Measurements from ENCODE around the gene CLDND2.
A peak's percentile ranks its signal among the peaks of the same experiment; 100 is the strongest.
"Not testable (repeated sequence)": the region's sequence is repeated elsewhere in the genome, so short reads cannot be mapped to it uniquely, and the experiment has no call there.

Gene CLDND2, protein sequence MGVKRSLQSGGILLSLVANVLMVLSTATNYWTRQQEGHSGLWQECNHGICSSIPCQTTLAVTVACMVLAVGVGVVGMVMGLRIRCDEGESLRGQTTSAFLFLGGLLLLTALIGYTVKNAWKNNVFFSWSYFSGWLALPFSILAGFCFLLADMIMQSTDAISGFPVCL

DNA sequence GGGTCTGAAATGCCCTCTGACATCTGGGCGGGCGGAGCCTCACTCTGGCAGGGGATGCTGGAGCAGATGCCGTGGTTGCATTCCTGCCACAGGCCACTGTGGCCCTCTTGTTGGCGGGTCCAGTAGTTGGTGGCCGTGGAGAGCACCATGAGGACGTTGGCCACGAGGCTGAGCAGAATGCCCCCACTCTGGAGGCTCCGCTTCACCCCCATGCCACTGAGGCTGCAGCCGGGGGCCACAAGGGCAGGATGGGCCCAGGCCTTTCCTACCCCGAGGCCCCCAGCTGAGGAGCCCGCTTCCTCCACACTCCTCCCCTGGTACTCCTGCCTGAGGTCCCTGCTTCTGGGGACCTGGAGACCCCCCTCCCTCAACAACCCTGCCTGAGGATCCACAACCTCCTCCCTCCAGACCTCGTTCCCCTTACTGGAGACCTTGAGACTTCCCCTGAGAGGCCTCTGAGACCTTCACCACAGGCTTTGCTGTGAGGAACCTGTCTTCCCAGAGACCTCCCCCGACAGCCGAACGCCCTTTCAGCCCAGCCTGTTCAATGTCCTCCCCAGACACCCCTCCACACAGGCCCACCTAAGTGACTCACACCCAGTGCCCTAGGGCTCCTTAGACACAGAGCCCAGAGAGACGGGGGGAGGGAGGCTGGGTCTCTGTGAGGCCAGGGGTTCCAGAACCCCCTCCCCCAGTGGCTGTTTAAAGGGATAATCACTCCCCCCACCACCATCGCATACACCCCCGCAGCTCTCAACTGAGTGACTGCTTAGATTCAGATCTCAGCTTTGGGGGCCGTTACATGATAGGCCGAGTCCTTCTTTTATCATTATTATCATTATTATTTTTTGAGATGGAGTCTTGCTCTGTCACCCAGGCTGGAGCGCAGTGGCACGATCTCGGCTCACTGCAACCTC lies at the start of gene CLDND2:
CLDND2 (minus strand) TSS at position 638 of the 917 bp plus-strand sequence; CDS start at position 212, 426 bp downstream.
- DNase-seq (ENCODE audit: low spot score) = no peak

DNA sequence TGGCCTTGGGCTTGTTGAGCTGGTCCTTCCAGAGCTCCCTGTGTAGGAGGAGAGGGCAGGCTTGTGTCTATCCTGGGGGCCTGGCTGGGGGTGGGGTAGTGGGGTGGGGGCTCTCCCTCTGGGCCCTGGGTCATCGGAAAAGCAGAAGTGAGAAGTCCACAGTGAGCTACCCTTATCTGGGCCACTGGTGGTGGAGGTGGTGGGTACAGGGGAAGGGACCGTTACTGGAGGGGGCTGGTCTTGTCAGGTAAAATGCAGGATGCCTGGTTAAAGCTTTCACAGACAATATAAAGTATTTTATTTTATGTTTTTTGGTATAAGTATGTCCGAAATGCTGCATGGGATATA lies 49.0 kb upstream of the CLDND2 start:
- no peak for DNase-seq (ENCODE audit: low spot score)

DNA sequence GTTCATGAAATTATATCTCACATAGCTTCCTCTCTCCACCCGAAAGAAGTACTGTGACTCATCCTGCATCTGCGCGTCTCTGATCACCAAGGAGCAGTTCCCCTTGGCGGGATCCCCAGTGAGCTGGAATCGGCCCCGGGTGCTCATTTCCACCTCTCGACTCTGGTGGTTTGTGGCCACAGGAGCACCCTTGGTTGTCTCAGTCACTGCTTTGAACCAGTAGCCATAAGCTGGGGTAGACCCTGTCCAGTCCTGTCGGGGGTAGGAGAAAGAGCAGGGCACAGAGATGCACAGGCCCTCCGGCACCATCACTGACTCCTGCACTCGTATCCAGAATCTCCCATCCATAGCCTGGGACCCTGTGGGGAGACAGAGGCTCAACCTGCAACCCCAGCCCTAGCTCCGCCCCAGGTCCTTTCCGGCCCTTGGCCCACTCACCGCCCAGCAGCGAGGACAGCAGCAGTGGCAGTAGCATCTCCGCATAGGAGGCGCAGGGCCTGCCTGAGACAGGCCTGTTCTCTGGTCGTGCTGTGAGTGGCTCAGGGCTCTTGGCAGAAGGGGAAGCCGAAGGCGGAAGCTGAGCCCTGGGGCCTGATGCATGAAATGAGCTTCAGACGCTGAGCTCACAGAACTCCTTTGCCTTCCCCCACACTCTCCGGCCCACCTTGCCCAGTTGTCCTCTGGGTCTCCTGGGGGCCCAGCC lies 48.5 kb upstream of the CLDND2 start, which contains the start of gene SIGLEC10:
SIGLEC10 (minus strand) TSS at position 536 of the 703 bp plus-strand sequence; CDS start at position 475, 61 bp downstream.
- DNase-seq (ENCODE audit: low spot score) = no peak

DNA sequence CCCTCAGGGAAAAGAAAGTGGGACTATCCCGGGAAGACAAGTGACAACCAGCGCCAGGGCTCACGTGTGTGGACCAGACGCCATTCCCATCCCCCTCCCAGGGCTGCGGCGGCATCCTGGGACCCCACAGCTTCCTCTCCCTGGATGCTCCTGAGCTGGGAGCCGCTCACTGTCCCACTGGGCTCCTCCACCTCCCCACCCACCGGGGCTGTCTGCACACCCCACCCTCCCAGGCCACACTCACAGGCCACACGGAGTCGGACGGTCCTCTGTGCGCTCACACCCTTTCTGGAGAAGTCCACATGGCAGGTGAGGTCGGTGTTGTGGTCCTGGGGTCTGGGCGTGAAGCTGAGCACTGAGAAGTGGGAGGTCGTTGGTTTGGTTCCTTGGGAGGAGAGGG lies 47.6 kb upstream of the CLDND2 start:
- not testable (repeated sequence) for DNase-seq (ENCODE audit: low spot score)

DNA sequence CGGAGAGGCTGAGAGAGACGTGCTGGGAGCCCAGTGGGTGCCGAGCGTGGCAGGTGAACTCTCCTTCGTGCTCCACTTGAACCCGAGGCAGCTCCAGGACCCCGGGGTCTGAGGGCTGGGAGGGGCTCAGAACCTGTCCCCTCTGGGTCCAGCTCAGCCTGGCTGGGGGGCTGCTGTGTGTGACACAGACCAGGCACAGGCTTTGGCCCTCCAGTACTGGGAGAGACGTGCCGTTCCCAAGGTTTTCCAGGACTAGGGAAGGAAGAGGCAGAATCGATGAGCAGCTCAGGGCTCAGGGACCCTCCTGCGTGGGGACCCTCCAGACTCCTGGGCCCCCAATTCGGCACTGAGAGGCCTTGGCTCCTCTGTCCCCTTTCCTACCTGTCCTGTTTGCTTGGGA lies 46.4 kb upstream of the CLDND2 start:
- DNase-seq (ENCODE audit: low spot score) = no peak

DNA sequence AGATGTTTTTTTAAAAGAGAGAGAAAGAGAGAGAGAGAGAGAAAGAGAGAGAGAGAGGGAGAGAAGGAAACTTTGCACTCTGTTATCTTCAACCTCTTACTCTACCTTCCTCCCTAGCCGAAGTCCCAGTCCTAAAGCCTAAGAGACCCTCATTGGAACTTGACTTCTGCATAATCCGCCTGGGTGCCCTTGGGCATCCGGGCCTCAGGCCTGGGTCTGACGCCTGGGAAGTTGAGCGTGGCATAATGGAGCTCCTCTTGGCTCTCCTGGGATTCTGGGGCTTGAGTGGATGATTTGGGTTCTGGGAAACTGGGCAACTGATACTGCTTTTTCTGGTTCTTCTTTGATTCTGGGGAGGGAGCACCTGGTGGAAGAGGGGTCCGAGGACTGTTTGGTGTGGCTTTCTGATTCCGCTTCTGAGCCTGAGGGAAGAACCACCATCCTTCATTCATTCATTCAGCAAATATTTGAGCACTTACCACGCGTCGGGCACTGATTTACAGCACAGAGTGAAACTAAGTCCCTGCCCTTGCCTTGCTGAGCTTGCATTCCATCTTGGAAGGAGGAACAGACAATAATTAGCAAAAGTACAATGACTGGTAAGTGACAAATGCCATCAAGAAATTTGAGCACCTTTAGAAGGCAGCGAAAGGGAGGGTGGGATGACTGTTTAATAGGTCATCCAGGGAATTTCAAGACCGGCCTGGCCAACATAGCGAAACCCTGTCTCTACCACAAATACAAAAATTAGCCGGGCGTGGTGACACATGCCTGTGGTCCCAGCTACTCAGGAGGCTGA lies 42.3 kb upstream of the CLDND2 start:
- no peak for DNase-seq (ENCODE audit: low spot score)

DNA sequence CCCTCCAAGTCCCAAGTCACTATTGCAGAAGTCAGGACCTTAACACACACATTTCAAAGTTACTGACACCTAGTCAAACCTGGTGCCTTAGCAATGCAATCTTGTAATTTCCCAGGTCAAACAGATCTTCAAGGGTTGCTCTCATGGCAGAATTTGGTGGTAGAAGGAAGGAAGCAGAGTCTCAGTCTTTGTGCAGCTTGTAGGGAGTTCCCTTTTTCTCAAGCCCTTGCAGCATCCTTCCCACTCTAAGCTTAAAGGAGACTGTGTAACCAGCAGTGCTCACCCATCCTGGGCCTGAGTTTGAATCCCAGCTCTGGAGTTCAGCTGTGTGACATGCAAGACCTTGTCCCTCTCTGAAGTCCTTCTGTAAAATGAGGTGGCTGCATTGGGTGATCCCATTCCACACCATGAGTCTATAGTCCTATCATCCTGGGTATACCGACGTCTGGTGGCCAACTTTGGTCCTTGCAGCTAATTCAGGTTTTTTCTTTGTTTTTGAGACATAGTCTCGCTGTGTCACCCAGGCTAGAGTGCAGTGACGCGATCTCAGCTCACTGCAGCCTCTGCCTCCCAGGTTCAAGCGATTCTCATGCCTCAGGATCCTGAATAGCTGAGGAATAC lies 38.8 kb upstream of the CLDND2 start:
- DNase-seq (ENCODE audit: low spot score) = peak; percentile 67

DNA sequence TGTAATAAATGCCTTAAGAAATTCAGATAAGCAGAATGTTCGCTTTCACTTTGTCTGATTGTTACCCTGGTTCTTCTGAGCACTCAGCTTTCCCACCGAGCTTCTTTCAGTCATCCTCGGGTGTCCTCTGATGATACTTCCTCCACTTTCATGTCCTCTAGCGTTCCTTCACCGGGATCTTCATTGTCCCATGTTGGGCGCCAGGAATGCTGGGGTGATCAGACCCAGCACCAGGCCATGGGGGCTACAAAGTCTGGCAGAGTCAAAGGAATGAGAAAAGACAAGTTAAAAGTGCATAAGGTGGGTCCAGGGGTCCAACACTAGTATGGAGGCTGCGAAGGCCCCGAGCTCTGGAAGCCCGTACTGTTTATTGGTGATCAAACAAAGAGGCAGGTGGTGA lies 33.3 kb upstream of the CLDND2 start:
- DNase-seq (ENCODE audit: low spot score) = no peak

DNA sequence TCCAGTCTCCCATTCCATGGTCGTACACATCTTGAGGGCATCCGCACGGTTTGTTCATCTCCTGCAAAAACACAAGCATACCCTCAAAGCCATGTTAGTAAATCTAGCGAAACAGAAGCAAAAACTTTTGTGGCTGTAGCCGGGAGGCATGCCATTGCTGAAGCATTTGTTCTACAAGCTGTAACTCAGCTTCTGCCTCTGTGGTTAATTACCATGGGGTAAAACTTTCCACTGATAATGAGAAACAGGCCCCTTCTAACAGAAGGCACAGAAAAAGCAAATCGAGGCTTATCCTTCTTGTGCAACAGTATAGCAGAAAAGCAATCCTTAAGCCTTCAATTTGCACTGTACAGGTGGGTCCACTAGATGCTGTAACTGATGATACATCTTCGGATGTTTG lies 31.1 kb upstream of the CLDND2 start:
- DNase-seq (ENCODE audit: low spot score) = not testable (repeated sequence)

DNA sequence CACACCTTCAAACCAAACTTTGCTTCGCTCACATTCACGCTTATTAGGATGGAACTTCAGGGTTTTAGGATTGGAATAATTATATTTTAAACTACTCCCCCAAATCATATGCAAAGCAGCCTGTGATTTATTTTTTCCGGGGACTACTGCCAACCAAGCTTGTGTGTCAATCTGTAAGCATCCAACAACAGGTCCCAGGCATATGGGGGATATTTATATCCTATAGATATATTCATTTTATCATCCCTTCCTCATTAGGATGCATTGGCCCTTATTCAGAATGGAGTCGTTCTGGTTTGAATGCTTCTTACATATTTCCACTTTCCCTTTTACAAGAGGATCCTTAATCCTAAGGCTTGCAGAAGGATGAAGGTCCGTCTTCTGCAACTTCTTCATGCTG lies 30.4 kb upstream of the CLDND2 start:
- DNase-seq (ENCODE audit: low spot score) = no peak

DNA sequence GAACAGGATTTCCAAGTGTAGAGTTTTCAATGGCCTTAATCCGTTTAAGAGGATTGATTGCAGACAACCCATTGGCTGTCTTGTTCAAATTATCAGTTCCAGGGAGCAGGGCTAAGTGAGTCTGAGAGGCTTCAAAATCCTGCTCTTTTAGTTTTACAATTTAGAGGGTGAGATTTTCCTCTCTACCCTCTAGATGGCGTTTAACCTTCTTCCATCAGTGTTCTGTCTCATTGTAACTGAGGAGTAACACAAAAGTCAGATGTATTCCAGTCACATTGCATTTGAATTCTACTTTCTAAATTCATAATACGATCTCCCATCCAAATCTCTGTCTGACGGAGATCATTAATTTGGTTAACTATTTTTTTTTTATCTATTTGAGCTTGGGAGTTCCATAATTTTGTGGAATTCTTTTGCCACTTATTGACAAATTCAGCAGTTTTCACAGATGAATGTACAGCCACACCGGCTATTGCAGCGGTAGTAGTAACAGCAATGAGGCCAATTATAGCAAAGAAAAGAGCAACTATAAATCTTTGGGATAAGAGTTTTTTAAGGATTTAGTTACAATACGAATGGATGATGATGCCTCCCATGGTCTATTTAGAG lies 29.4 kb upstream of the CLDND2 start:
- no peak for DNase-seq (ENCODE audit: low spot score)

DNA sequence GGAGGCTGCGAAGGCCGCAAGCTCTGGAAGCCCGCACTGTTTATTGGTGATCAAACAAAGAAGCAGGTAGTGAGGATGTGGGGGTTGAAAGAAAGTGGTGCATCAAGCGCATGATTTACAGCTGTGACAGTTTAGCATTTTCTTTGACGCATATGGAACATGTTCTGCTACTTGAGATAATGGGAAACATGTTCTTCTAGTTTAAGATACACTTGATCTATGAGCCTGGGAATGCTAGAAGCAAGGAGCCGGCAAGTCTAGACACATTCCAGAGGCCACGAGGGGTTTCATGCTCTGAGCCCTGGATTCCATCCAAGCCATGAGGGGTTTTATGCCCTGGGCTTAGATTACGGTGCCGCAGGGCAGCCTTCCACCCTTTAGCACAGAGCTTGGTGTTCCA lies 28.6 kb upstream of the CLDND2 start:
- not testable (repeated sequence) for DNase-seq (ENCODE audit: low spot score)

DNA sequence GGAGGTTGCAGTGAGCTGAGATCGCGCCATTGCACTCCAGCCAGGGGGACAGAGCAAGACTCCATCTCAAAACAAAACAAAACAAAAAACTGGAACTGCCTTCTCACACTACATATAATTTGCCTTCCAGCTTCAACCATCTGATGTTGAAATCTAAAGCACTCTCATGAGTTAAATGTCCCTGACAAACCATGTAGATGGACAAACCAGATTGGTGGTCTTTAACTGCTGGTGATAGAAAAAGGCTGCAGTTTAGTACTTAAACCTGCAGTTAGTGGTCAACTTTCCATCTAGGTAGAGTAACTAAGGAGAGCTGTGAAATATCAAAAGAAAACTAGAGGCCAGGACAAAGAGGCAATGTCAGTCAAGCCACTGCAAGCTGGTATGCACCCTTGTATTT lies 27.4 kb upstream of the CLDND2 start:
- DNase-seq (ENCODE audit: low spot score) = no peak

DNA sequence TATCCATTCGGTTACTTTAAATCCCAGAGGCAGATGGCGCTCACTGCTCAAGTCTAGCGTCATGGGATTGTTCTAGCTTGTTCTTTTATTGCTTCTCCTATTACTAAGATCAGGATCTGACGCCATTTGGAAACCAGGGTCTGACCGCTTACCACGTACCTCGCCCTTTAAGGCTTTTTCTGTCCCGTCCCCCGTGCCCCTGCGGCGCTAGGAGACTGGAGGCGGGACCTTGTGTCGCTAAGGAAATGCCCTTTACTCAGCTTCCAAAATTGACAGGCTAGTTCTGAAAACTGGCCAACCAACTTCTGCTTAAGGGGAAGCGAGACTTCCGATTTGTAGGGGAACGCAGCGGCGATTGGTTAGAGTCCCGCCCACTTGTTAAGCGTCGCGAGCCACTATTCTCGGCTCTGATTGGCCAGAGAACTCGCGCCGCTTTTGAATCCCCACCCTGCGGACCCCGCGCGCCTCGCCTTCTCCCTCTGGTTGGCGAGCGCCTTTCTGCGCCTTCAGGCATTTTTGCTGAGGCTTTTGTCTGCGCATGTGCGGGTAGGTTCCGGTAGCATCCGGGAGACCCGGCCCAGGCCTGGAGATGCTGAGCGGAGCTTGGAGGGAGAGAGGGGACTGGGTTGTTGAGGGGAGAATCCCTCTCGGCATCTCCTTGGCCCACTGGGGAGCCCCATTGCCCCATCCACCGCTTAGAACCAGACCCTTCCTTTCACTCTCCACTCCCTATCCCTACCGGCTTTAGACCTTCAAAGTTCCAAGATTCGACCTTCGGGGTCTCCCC lies 25.4 kb upstream of the CLDND2 start:
- DNase-seq (ENCODE audit: low spot score) = peak; percentile 95

DNA sequence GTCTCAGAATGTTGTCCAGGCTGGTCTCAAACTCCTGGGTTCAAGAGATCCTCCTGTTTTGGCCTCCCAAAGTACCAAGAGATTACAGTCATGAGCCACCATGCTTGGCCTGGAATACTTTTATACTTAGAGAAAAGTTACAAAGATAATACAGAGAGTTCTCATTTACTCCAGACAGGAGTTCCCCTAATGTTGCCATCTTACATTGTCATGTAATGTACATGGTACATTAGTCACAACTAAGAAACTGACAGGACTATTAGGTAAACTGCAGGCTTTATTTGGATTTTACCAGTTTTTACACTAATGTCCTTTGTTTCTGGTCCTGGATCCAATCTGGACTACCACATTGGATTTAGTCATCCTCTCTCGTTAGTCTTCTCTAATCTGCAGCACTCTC lies 23.9 kb upstream of the CLDND2 start:
- no peak for DNase-seq (ENCODE audit: low spot score)

DNA sequence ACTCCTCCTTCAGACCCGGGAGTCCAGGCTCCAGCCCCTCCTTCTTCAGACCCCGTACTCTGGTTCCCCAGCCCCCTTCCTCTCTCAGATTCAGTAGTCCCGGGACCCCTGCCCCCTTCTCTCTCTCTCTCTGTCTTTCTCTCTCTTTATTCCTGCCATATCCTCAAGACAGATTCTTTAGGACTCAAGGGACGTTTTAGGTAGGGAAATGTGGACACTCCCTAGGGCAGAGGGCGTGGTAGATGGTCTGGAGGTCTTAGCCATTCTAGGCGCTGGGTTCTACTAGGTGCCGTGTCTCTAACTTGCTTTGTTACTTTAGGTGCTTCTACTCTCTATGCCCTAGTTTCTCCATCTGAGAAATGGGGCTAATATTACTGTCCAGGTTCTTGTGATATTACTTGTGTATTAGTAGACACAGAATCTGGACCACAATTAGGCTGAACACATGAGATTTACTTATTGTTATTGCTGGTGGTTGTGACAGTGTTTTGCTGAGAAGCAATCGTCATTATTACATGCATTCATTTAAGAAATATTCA lies 22.3 kb upstream of the CLDND2 start:
- DNase-seq (ENCODE audit: low spot score) = no peak

DNA sequence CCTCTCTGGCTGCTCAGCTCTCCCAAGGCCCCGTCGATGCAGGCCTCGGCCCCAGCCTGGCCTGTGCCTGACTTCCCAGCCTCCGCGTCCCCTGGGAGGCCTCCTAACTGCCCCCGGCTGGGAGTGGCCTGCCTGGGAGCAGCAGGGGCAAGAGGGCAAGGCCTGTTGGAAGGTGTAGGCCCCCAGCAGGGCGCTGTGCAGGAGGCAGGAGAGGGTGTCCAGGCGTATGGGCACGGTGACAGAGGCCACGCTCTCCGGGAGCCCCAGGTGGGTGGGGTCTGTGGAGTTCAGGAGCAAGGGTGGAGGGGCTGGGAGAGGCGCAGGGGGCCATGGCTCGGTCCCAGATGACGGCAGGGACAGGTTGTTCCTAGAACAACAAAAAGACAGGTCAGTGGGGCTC lies 20.3 kb upstream of the CLDND2 start:
- DNase-seq (ENCODE audit: low spot score) = no peak

DNA sequence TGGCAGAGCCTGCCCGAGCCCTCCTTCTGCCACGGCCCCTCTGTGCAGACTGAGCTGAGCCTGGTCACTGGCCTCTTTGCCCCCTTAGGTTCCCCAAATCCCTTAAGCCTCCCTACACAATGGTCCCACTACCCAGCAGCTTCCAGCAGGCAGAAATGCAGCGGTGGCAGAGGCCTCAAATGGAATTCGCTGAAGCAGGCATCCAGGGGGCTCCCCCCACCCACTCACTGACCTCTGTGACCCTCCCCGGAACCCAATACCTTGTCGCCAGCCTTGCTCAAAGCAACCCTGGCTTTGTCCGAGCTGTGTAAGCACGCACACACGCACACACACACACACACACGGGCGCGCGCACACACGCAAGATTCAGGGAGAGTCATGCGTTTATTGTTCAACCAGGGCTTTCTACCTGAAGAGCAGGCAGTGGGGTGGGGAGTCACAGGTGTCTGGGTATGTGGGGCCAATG lies 19.2 kb upstream of the CLDND2 start, which contains the start of gene LIM2:
LIM2 (minus strand) TSS at position 51 of the 466 bp plus-strand sequence. CDS start 531 bp downstream, outside the sequence.
- DNase-seq (ENCODE audit: low spot score) = no peak

DNA sequence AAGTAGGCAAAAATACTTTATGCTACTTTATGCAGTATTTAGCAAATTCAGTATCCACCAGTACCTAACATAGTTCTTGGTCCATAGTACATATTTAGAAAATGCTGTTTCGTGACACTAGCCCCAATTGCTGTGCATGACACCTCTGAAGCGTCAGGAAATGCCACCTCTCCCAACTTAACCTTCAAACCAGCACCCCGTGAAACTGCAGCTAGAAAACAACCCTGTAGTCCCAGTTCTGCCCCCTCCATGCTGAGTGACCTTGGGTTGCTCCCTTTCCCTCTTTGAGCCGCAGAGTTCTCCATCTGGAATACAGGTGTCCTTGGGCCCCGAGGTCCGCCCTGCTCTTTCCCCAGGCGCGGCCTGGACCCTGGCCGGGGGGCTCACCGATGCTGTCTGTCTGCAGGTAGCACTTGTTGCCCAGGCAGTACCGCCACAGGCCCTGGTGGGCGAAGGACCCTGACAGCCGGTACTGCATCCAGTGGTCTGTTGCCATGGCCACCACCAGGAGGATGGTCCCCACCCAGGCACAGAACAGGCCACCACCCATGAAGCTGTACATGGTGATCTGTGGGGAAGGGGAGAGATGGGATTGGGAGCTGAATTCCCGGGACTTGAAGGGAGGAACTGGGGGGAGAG lies 18.2 kb upstream of the CLDND2 start:
- no peak for DNase-seq (ENCODE audit: low spot score)
